ENCODE results near the gene RASGRP2. TPM values are rescaled to one million over a fixed set of nuclear protein-coding genes. Genes with fewer than 3 reads are reported as not detected.

The RASGRP2 gene
- 1 to 10 TPM; 2.7 to 3.1 TPM for total RNA-seq

- ChIA-PET POLR2A (interaction anchor here (1.9 to 2.1 kb wide), 2 partner anchors 16 to 20 kb away, joined by 4 to 8 read pairs; partner anchors contain the start of gene PYGM), CTCF (interaction anchor here (0.6 to 4.4 kb wide), 20 partner anchors 8 to 1810 kb away, joined by 3 to 36 read pairs (median 4); partner anchors contain the start of genes PYGM and SF1)
Observed at GRCh38 chr11:64743591-64744543, at the start of gene RASGRP2. Gene RASGRP2, minus strand, starts transcription at chr11:64744142. Its CDS starts 1,276 bp downstream, at chr11:64742866.

GRCh38 chr11:64792482-64792881 is 48.5 kb upstream of the RASGRP2 start:
- ChIA-PET POLR2A (no interaction called here), CTCF (no interaction called here)

- ChIA-PET CTCF (interaction anchor here (1.2 kb wide), 1 partner anchor 11 kb away, joined by 3 read pairs; no protein-coding TSS in a partner anchor), POLR2A (no interaction called here)
Observed at GRCh38 chr11:64791781-64792291, 47.9 kb upstream of the RASGRP2 start.

GRCh38 chr11:64790205-64791095 is 46.5 kb upstream of the RASGRP2 start:
- CTCF ChIA-PET = interaction anchor here (1.2 kb wide), 1 partner anchor 9 kb away, joined by 3 read pairs; no protein-coding TSS in a partner anchor
- POLR2A ChIA-PET = interaction anchor here (0.6 kb wide), 1 partner anchor 560 kb away, joined by 3 read pairs; the partner anchor contains the start of gene DNAJC4

- CTCF ChIA-PET = no interaction called here
- POLR2A ChIA-PET = no interaction called here
Observed at GRCh38 chr11:64789331-64790204, 45.6 kb upstream of the RASGRP2 start.

- POLR2A ChIA-PET = no interaction called here
- CTCF ChIA-PET = interaction anchor here (0.9 to 1.0 kb wide), 2 partner anchors 22 to 100 kb away, joined by 3 to 4 read pairs; no protein-coding TSS in a partner anchor
Observed at GRCh38 chr11:64788321-64789215, 44.6 kb upstream of the RASGRP2 start.

- ChIA-PET POLR2A (no interaction called here), CTCF (interaction anchor here (0.9 to 1.0 kb wide), 2 partner anchors 23 to 101 kb away, joined by 3 to 4 read pairs; no protein-coding TSS in a partner anchor)
Observed at GRCh38 chr11:64787526-64788320, 43.8 kb upstream of the RASGRP2 start.

- CTCF ChIA-PET = interaction anchor here (0.5 to 1.2 kb wide), 3 partner anchors 12 to 71 kb away, joined by 3 read pairs; no protein-coding TSS in a partner anchor
- POLR2A ChIA-PET = interaction anchor here (0.7 to 1.2 kb wide), 2 partner anchors 10 to 127 kb away, joined by 3 to 6 read pairs; no protein-coding TSS in a partner anchor
Observed at GRCh38 chr11:64786308-64786707, 42.4 kb upstream of the RASGRP2 start.

GRCh38 chr11:64784813-64785581 is 41.1 kb upstream of the RASGRP2 start:
- CTCF ChIA-PET = interaction anchor here (0.7 to 1.9 kb wide), 5 partner anchors 8 to 401 kb away, joined by 3 to 6 read pairs (median 3); partner anchors contain the start of gene MAP4K2
- POLR2A ChIA-PET = interaction anchor here (0.6 to 1.2 kb wide), 2 partner anchors 9 to 51 kb away, joined by 3 read pairs; no protein-coding TSS in a partner anchor

- POLR2A ChIA-PET = interaction anchor here (0.6 to 1.4 kb wide), 15 partner anchors 14 to 572 kb away, joined by 3 to 8 read pairs (median 4); partner anchors contain the start of genes FAU, FERMT3, MRPL49 and PYGM
- CTCF ChIA-PET = interaction anchor here (0.5 to 2.0 kb wide), 4 partner anchors 9 to 111 kb away, joined by 3 to 9 read pairs (median 4); partner anchors contain the start of genes MAP4K2 and RASGRP2
Observed at GRCh38 chr11:64778473-64779298, 34.7 kb upstream of the RASGRP2 start, which contains the start of gene SF1. Gene SF1, minus strand, starts transcription at chr11:64778542. Its CDS starts 150 bp downstream, at chr11:64778392.

GRCh38 chr11:64778223-64778472 is 34.2 kb upstream of the RASGRP2 start:
- CTCF ChIA-PET = interaction anchor here (0.9 to 2.0 kb wide), 2 partner anchors 9 to 34 kb away, joined by 3 to 9 read pairs; partner anchors contain the start of gene RASGRP2
- POLR2A ChIA-PET = interaction anchor here (0.9 to 1.4 kb wide), 6 partner anchors 14 to 571 kb away, joined by 3 to 8 read pairs (median 4); partner anchors contain the start of gene FERMT3

- ChIA-PET CTCF (interaction anchor here (0.7 to 1.3 kb wide), 3 partner anchors 9 to 33 kb away, joined by 3 to 6 read pairs (median 4); partner anchors contain the start of gene RASGRP2), POLR2A (interaction anchor here (0.6 to 1.4 kb wide), 4 partner anchors 13 to 525 kb away, joined by 3 to 8 read pairs (median 3); no protein-coding TSS in a partner anchor)
Observed at GRCh38 chr11:64777449-64778222, 33.7 kb upstream of the RASGRP2 start.

- ChIA-PET CTCF (interaction anchor here (0.6 to 2.6 kb wide), 6 partner anchors 7 to 67 kb away, joined by 4 to 9 read pairs (median 5); partner anchors contain the start of genes CDC42BPG and RASGRP2), POLR2A (interaction anchor here (0.6 to 1.4 kb wide), 4 partner anchors 9 to 525 kb away, joined by 3 read pairs; no protein-coding TSS in a partner anchor)
Observed at GRCh38 chr11:64776875-64777274, 32.9 kb upstream of the RASGRP2 start.
